ENCODE results near the gene SCEL. TPM values are rescaled to one million over a fixed set of nuclear protein-coding genes. Genes with fewer than 3 reads are reported as not detected.
"Not testable (repeated sequence)": the region's sequence is repeated elsewhere in the genome, so short reads cannot be mapped to it uniquely, and the experiment has no call there.

The SCEL gene
- total RNA-seq, 6 donors from 2014 or later, result 32.5 to 175 (median 82.5) TPM

GRCh38 chr13:77660841-77661250, 125.3 kb downstream of the SCEL start:
- no peak for ATAC-seq (ENCODE audit: low FRiP score in 2 of 2)
- 95% methylated on average over 15 of the region's 15 CpGs; no CpG with 5 or more reads in 1 of the 2 donors for WGBS, 2 donors
- no peak overlapping the region for H3K27ac ChIP-seq
- no peak for TF ChIP-seq POLR2A (IDR thresholded peaks at IDR 0.05)
- no peak for TF ChIP-seq EP300 (IDR thresholded peaks at IDR 0.05)
- no peak for TF ChIP-seq POLR2AphosphoS5 (IDR thresholded peaks at IDR 0.05)
- H3K9me3 ChIP-seq, result no peaks in the 10 kb centered on the region
- no peak overlapping the region for H3K4me3 ChIP-seq
- H3K27me3 ChIP-seq, result no peaks in the 10 kb centered on the region
- no peaks in the 10 kb centered on the region for H3K4me1 ChIP-seq
- H3K36me3 ChIP-seq, result no peaks in the 10 kb centered on the region
- peak in 1 of 2 donors; percentile 42 for DNase-seq

DNA sequence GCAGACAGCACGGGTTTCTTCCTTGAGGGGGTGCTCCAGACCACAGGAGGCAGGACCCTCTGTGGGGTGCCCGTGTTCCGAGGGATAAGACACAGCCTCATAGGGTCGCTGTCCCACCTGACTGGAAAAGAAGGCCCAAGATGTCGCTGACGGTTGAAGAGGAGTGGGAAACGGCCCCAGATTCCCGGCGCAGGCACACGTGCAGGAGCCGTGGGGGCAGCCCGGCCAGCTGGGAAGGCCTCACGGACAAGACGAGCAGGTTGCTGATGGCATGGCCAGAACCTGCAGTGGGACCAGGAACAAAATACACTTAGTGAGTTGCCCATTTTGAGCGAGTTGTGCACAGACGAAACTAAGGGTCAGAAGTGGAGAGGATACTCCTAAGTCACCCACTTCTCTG, 126.8 kb downstream of the SCEL start:
- WGBS, 2 donors, result 89 to 95% methylated on average over 16 of the region's 16 CpGs
- not testable (repeated sequence) for H3K27me3 ChIP-seq; H3K9me3 ChIP-seq; H3K36me3 ChIP-seq; H3K27ac ChIP-seq; H3K4me1 ChIP-seq; H3K4me3 ChIP-seq; ATAC-seq (ENCODE audit: low FRiP score in 2 of 2)
- peak in 1 of 2 donors; percentile 45 for DNase-seq

- H3K4me1 ChIP-seq; H3K9me3 ChIP-seq; H3K27ac ChIP-seq; H3K27me3 ChIP-seq; ATAC-seq (ENCODE audit: low FRiP score in 2 of 2); H3K36me3 ChIP-seq; H3K4me3 ChIP-seq: not testable (repeated sequence)
- 100% methylated on average over 1 of the region's 15 CpGs; no CpG with 5 or more reads in 1 of the 2 donors for WGBS, 2 donors
- peak in 1 of 2 donors; percentile 68 for DNase-seq
Observed at GRCh38 chr13:77662831-77663230, 127.3 kb downstream of the SCEL start.

DNA sequence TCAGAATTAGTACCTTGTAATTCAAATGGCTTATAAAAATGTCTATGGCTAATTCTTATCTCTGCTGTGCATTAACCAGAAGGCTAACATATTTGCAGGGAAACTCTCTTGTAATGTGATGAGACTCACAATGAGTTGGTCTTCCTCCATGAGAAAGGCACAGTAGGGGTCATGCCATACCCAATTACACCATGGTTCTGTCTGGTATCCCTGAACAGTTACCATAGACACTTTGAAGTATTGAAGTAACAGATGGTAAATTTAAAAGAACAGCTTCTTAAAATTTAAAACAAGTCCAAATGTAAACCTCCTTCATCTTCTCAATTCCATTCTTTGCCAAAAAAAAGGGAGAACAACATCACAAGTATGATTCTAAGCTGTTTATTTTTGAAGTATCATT, 139.3 kb downstream of the SCEL start:
- no peaks in the 10 kb centered on the region for H3K36me3 ChIP-seq
- TF ChIP-seq EP300 (IDR thresholded peaks at IDR 0.05) (no peak), POLR2AphosphoS5 (IDR thresholded peaks at IDR 0.05) (no peak), POLR2A (IDR thresholded peaks at IDR 0.05) (no peak)
- TF ChIP-seq, protein P1, sequence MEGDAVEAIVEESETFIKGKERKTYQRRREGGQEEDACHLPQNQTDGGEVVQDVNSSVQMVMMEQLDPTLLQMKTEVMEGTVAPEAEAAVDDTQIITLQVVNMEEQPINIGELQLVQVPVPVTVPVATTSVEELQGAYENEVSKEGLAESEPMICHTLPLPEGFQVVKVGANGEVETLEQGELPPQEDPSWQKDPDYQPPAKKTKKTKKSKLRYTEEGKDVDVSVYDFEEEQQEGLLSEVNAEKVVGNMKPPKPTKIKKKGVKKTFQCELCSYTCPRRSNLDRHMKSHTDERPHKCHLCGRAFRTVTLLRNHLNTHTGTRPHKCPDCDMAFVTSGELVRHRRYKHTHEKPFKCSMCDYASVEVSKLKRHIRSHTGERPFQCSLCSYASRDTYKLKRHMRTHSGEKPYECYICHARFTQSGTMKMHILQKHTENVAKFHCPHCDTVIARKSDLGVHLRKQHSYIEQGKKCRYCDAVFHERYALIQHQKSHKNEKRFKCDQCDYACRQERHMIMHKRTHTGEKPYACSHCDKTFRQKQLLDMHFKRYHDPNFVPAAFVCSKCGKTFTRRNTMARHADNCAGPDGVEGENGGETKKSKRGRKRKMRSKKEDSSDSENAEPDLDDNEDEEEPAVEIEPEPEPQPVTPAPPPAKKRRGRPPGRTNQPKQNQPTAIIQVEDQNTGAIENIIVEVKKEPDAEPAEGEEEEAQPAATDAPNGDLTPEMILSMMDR (IDR thresholded peaks at IDR 0.05), result no peak
- no peak for DNase-seq

GRCh38 chr13:77678691-77679235, 143.3 kb downstream of the SCEL start:
- 67 to 75% methylated on average over 5 of the region's 5 CpGs for WGBS, 2 donors
- Histone ChIP-seq H3K27ac (no peak overlapping the region), H3K4me1 (no peaks in the 10 kb centered on the region), H3K27me3 (no peaks in the 10 kb centered on the region), H3K4me3 (no peak overlapping the region), H3K9me3 (no peaks in the 10 kb centered on the region), H3K36me3 (no peaks in the 10 kb centered on the region)
- TF ChIP-seq EP300 (IDR thresholded peaks at IDR 0.05), result no peak
- no peak for TF ChIP-seq POLR2A (IDR thresholded peaks at IDR 0.05)
- TF ChIP-seq, protein P1 (IDR thresholded peaks at IDR 0.05), result no peak
- TF ChIP-seq POLR2AphosphoS5 (IDR thresholded peaks at IDR 0.05), result no peak
- ATAC-seq (ENCODE audit: low FRiP score in 2 of 2), result no peak
- DNase-seq, result no peak

More for the DNA sequence above, 139.3 kb downstream of the SCEL start:
- no peak overlapping the region for H3K27ac ChIP-seq
- H3K27me3 ChIP-seq, result no peaks in the 10 kb centered on the region
- no peaks in the 10 kb centered on the region for H3K9me3 ChIP-seq
- no peak overlapping the region for H3K4me3 ChIP-seq
- ATAC-seq (ENCODE audit: low FRiP score in 2 of 2), result no peak
- H3K4me1 ChIP-seq, result no peaks in the 10 kb centered on the region

DNA sequence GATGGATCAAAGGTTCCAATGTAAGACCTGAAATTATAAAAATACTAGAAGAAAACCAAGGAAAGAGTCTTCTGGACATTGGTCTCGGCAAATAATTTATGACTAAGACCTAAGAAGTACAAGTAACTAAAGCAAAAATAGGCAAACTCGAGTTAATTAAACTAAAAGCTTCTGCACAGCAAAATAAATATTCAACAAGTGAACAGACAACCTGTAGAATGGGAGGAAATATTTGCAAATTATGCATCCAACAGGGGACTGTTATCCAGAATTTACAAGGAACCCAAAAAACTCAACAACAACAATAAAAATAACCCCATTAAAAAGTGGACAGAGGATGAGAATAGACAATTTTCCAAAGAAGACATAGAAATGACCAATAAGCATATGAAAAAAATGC, 152.3 kb downstream of the SCEL start:
- Histone ChIP-seq H3K27ac (no peak overlapping the region), H3K4me1 (no peaks in the 10 kb centered on the region), H3K4me3 (no peak overlapping the region), H3K27me3 (no peaks in the 10 kb centered on the region), H3K36me3 (no peaks in the 10 kb centered on the region), H3K9me3 (no peaks in the 10 kb centered on the region)
- WGBS, 2 donors, result 73 to 83% methylated on average over 2 of the region's 2 CpGs
- TF ChIP-seq POLR2A (IDR thresholded peaks at IDR 0.05), result no peak
- TF ChIP-seq POLR2AphosphoS5 (IDR thresholded peaks at IDR 0.05), result no peak
- ATAC-seq (ENCODE audit: low FRiP score in 2 of 2) (no peak), DNase-seq (no peak)

DNA sequence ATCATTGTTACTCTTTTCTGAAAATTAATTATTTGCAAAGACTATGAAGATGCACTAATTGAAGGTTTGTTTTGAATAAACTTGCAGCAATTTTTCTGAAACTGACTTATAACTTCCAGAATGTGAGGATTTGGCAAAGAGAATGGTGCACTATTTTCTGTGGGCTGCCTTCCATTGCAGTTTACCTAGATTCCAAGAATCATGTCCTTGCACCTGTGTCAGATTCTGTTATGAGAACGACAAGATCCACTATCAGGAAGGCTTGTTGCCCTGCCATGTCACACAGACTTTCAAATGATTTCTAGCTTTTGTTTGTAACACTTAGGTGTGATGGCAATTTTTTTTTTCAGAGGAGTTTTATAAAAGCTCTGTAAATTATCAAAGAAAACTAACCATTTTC, 156.4 kb downstream of the SCEL start:
- Histone ChIP-seq H3K27ac (no peak overlapping the region), H3K4me1 (peaks cover 0 to 9% (median 0%) of the 10 kb centered on the region in 4 donors), H3K4me3 (no peak overlapping the region), H3K36me3 (no peaks in the 10 kb centered on the region), H3K9me3 (no peaks in the 10 kb centered on the region), H3K27me3 (no peaks in the 10 kb centered on the region)
- ATAC-seq (ENCODE audit: low FRiP score in 2 of 2) (no peak), DNase-seq (no peak)
- WGBS, 2 donors, result 62 to 74% methylated on average over 1 of the region's 1 CpG
- TF ChIP-seq POLR2A (IDR thresholded peaks at IDR 0.05), result no peak
- TF ChIP-seq POLR2AphosphoS5 (IDR thresholded peaks at IDR 0.05), result no peak
- TF ChIP-seq, protein P1 (IDR thresholded peaks at IDR 0.05), result no peak
- no peak for TF ChIP-seq EP300 (IDR thresholded peaks at IDR 0.05)
